HEK293T (cell line): Measurements from ENCODE around the gene ADCY2.

Source experiments
- CTBP1 ChIP-seq: fragments of 450-650 bp; IDR thresholded peaks from 2 replicates; pipeline ENCODE4 v1.6.1; 2016; ENCODE audit warnings: borderline replicate concordance
- ELF4 ChIP-seq: fragments of 450-650 bp; IDR thresholded peaks from 2 replicates; pipeline ENCODE4 v1.6.1; 2017; ENCODE audit warnings: antibody characterized with exemption
- FOXA1 ChIP-seq: fragments of 450-650 bp; IDR thresholded peaks from 2 replicates; pipeline ENCODE4 v1.6.1; 2016; ENCODE audit warnings: mild to moderate bottlenecking
- HDGF ChIP-seq: fragments of 450-650 bp; IDR thresholded peaks from 2 replicates; pipeline ENCODE4 v1.6.1; 2017; ENCODE audit warnings: antibody characterized with exemption, borderline replicate concordance
- L3MBTL2 ChIP-seq: fragments of 450-650 bp; conservative IDR thresholded peaks from 2 replicates; pipeline ENCODE4 v1.6.1; 2016; ENCODE audit warnings: mild to moderate bottlenecking
- SP1 ChIP-seq: fragments of 450-650 bp; IDR thresholded peaks from 2 replicates; pipeline ENCODE4 v1.6.1; 2017
- SUZ12 ChIP-seq: fragments of 450-650 bp; IDR thresholded peaks from 2 replicates; pipeline ENCODE4 v1.6.1; 2016; ENCODE audit warnings: mild to moderate bottlenecking
- TARDBP ChIP-seq: fragments of 450-650 bp; IDR thresholded peaks from 2 replicates; pipeline ENCODE4 v1.6.1; 2016

DNA sequence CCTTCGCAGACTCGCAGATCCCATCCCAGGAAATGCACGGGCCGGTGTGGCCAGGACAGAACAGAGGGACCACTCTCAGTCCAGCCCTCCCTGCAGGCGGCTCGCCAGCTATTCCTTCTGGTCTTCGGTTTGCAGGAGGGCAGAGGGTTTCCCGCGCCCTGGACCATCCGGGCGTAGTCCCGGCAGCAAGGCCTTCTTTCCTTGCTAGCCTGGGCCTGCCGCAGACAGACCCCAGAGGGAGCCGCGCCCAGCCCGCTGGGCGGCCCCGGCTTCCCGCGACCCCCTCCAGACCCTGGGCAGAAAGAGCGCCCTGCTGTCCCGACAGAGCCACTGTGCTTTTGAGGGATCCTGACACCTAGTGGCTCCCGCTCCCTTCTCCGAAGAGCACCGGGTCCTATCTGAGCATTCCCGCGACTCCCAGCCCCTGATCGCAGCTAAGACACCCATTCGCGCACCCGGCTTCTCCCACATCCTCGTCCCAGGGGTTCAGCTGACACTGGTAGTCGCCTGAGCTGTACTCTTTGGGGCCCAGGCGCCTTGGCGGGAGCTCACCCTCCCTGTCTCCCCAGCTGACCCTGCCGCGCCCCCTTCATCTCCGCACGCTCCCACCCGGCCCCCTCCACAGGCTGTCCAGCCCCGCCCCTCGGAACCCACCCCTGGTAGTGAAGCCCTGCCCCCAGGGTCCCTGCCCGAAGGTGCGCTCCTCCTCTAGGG, 453.9 kb downstream of the ADCY2 start:
- no peak for TF ChIP-seq SUZ12
- no peak for TF ChIP-seq CTBP1
- no peak for TF ChIP-seq TARDBP
- no peak for TF ChIP-seq HDGF
- TF ChIP-seq L3MBTL2: no peak
- no peak for TF ChIP-seq ELF4
- TF ChIP-seq SP1: no peak
- no peak for TF ChIP-seq FOXA1
